ENCODE measurements around the gene CRYGB. TPM values are rescaled to one million over a fixed set of nuclear protein-coding genes. Genes with fewer than 3 reads are reported as not detected.

Gene CRYGB
- total RNA-seq, 1 experiment from 2014 or later: not detected

DNA sequence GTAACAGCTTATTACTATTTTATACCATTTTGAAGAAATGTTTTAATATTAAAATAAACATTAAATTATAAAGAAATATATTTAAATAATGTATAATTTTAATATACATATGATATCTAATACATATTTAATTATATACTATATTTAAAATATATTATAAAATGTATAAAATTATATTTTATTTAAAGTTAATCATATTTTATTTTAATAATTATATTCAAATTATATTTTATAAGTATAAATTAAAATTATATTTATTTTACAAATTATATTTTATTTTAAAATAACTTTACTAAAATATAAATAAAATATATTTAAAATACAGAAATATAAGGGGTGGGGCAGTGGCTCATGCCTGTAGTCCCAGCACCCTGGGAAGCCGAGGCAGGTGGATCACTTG, 23.7 kb downstream of the CRYGB start:
- Histone ChIP-seq H3K23ac (ENCODE audit: insufficient read length, low read depth, low read length) (no peak overlapping the region), H3K79me1 (ENCODE audit: insufficient read depth, low read depth, low read length, poor library complexity, severe bottlenecking) (no peaks in the 10 kb centered on the region), H3K9me3 (ENCODE audit: control insufficient read depth, low read depth, low read length) (no peaks in the 10 kb centered on the region), H4K91ac (ENCODE audit: insufficient read length, low read depth, low read length) (no peak overlapping the region), H4K8ac (replicated peaks; ENCODE audit: insufficient read length, low read depth, low read length) (no peak overlapping the region), H4K5ac (ENCODE audit: insufficient read length, low read depth, low read length) (no peak overlapping the region), H3K56ac (ENCODE audit: insufficient read length, low read depth, low read length) (no peak overlapping the region), H3K79me2 (ENCODE audit: insufficient read depth, low read length) (no peaks in the 10 kb centered on the region), H2BK12ac (ENCODE audit: insufficient read length, low read depth, low read length) (no peak overlapping the region), H3K27ac (ENCODE audit: insufficient read length, low read depth, low read length) (no peak overlapping the region), H3T11ph (ENCODE audit: low read length) (no peak overlapping the region), H3K23me2 (ENCODE audit: insufficient read length, low read depth, low read length, poor library complexity, severe bottlenecking) (no peaks in the 10 kb centered on the region), H2BK5ac (ENCODE audit: insufficient read length, low read length) (no peak overlapping the region), H3K9ac (ENCODE audit: extremely low read depth, insufficient read length, low read length) (no peak overlapping the region), H3K18ac (ENCODE audit: insufficient read length, low read depth, low read length) (no peak overlapping the region), H4K20me1 (ENCODE audit: control insufficient read depth, insufficient read depth, insufficient read length) (no peaks in the 10 kb centered on the region), H2AK5ac (ENCODE audit: insufficient read length, low read length) (no peak overlapping the region), H2BK120ac (ENCODE audit: low read depth, low read length, poor library complexity, severe bottlenecking) (no peak overlapping the region), H3K4me1 (ENCODE audit: insufficient read depth, low read length) (no peaks in the 10 kb centered on the region), H3K14ac (ENCODE audit: insufficient read depth, low read length) (no peak overlapping the region), H3K4me2 (ENCODE audit: insufficient read depth, insufficient read length, low read length) (no peak overlapping the region), H3K27me3 (ENCODE audit: insufficient read depth, low read length) (no peaks in the 10 kb centered on the region), H2BK20ac (ENCODE audit: low read depth, low read length, poor library complexity, severe bottlenecking) (no peak overlapping the region), H2AFZ (ENCODE audit: low read length) (no peak overlapping the region), H2BK15ac (ENCODE audit: low read depth, low read length) (no peak overlapping the region), H3K4ac (ENCODE audit: low read depth, low read length) (no peak overlapping the region)
- H3K4me3 Mint-ChIP-seq: no peak overlapping the region
- DNase-seq: no peak
- TF ChIP-seq, protein P1, sequence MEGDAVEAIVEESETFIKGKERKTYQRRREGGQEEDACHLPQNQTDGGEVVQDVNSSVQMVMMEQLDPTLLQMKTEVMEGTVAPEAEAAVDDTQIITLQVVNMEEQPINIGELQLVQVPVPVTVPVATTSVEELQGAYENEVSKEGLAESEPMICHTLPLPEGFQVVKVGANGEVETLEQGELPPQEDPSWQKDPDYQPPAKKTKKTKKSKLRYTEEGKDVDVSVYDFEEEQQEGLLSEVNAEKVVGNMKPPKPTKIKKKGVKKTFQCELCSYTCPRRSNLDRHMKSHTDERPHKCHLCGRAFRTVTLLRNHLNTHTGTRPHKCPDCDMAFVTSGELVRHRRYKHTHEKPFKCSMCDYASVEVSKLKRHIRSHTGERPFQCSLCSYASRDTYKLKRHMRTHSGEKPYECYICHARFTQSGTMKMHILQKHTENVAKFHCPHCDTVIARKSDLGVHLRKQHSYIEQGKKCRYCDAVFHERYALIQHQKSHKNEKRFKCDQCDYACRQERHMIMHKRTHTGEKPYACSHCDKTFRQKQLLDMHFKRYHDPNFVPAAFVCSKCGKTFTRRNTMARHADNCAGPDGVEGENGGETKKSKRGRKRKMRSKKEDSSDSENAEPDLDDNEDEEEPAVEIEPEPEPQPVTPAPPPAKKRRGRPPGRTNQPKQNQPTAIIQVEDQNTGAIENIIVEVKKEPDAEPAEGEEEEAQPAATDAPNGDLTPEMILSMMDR (conservative IDR thresholded peaks at IDR 0.05): no peak
- peaks cover under 1 to 6% of the 10 kb centered on the region in 2 experiments; a peak in 1 of 5 replicates for H3K9me3 Mint-ChIP-seq
- H3K27me3 Mint-ChIP-seq (ENCODE audit: low read depth): no peaks in the 10 kb centered on the region
- H3K36me3 Mint-ChIP-seq (ENCODE audit: insufficient read depth in 1 of 3, low read depth in 3 of 3): no peaks in the 10 kb centered on the region; a peak in 1 of 7 replicates
- WGBS (ENCODE audit: extremely low coverage, insufficient read length, low lambda C conversion rate): no CpG with 5 or more reads among the region's 1 CpG
- no peak overlapping the region for H3K27ac Mint-ChIP-seq
- H3K4me1 Mint-ChIP-seq: no peaks in the 10 kb centered on the region

All from H9 (cell line).